NOMO-1 treated with dmso at 0.1 percent for 144 hours (cell line): ENCODE results near the gene ABI1.

Experiments used
- DNase-seq: peaks from one replicate; lab custom pipeline; 2025; ENCODE audit not compliant: unreplicated experiment; lab: John Stamatoyannopoulos, UW

The ABI1 gene

GRCh38 chr10:26776258-26776657, 84.5 kb downstream of the ABI1 start:
- DNase-seq = no peak

GRCh38 chr10:26773633-26774032, 87.1 kb downstream of the ABI1 start:
- DNase-seq = no peak

GRCh38 chr10:26770069-26770468, 90.7 kb downstream of the ABI1 start:
- DNase-seq = no peak

GRCh38 chr10:26765549-26765948, 95.2 kb downstream of the ABI1 start:
- no peak for DNase-seq

- DNase-seq = no peak
Measured at GRCh38 chr10:26759008-26759407, 101.8 kb downstream of the ABI1 start.

- DNase-seq = peak; percentile 2
Measured at GRCh38 chr10:26755443-26755903, 105.3 kb downstream of the ABI1 start.

GRCh38 chr10:26746061-26746460, 114.7 kb downstream of the ABI1 start:
- no peak for DNase-seq

- DNase-seq = no peak
Measured at GRCh38 chr10:26743841-26744240, 116.9 kb downstream of the ABI1 start.

GRCh38 chr10:26743091-26743490, 117.7 kb downstream of the ABI1 start:
- DNase-seq = no peak

GRCh38 chr10:26741368-26741767, 119.4 kb downstream of the ABI1 start:
- no peak for DNase-seq

- no peak for DNase-seq
Measured at GRCh38 chr10:26739071-26739631, 121.6 kb downstream of the ABI1 start.

- DNase-seq = no peak
Measured at GRCh38 chr10:26738301-26738911, 122.4 kb downstream of the ABI1 start.

- no peak for DNase-seq
Measured at GRCh38 chr10:26737730-26738129, 123.0 kb downstream of the ABI1 start.

- no peak for DNase-seq
Measured at GRCh38 chr10:26735435-26735834, 125.3 kb downstream of the ABI1 start.

- DNase-seq = no peak
Measured at GRCh38 chr10:26733750-26734568, 126.8 kb downstream of the ABI1 start.

GRCh38 chr10:26730552-26730951, 130.2 kb downstream of the ABI1 start:
- no peak for DNase-seq

- DNase-seq = no peak
Measured at GRCh38 chr10:26729395-26729794, 131.4 kb downstream of the ABI1 start.

GRCh38 chr10:26728957-26729356, 131.8 kb downstream of the ABI1 start:
- DNase-seq = no peak

- DNase-seq = no peak
Measured at GRCh38 chr10:26727005-26727404, 133.8 kb downstream of the ABI1 start.

- DNase-seq = peak; percentile 17
Measured at GRCh38 chr10:26725837-26726727, 134.7 kb downstream of the ABI1 start.

GRCh38 chr10:26723016-26723415, 137.7 kb downstream of the ABI1 start:
- no peak for DNase-seq
